Ectodermal cell (in vitro differentiated cells): Measurements from ENCODE around the gene PARK7.

ENCODE experiments used
- H3K27ac ChIP-seq: 2 replicates; pipeline ENCODE4 v1.7.0; 2013; ENCODE audit warnings: mild to moderate bottlenecking, low read depth, low read length; ENCODE audit not compliant: insufficient read depth, poor library complexity, severe bottlenecking
- H3K27me3 ChIP-seq: 2 replicates; pipeline ENCODE4 v1.7.0; 2013; ENCODE audit warnings: mild to moderate bottlenecking, low read length; ENCODE audit not compliant: insufficient read depth, control insufficient read depth, poor library complexity, severe bottlenecking
- H3K36me3 ChIP-seq: one replicate; pipeline ENCODE4 v1.7.0; 2013; ENCODE audit warnings: low read length; ENCODE audit not compliant: control insufficient read depth, insufficient read depth
- H3K4me1 ChIP-seq: one replicate; pipeline ENCODE4 v1.7.0; 2013; ENCODE audit warnings: low read length; ENCODE audit not compliant: control insufficient read depth, insufficient read depth
- H3K4me3 ChIP-seq: 2 replicates; pipeline ENCODE4 v1.7.0; 2013; ENCODE audit warnings: low read depth, low read length, control low read depth; ENCODE audit not compliant: insufficient read depth
- H3K9me3 ChIP-seq: 2 replicates; pipeline ENCODE4 v1.7.0; 2013; ENCODE audit warnings: mild to moderate bottlenecking, low read length, moderate library complexity; ENCODE audit not compliant: control insufficient read depth
- WGBS, 2 experiments: methylation state at CpG; one replicate each; pipeline ENCODE4 v1.1.7; 2013; ENCODE audit warnings: missing lambda C conversion rate in 2 of 2; 5-methylcytosine and 5-hydroxymethylcytosine counted together

PARK7 gene

GRCh38 chr1:8016210-8016894 is 54.8 kb downstream of the PARK7 start:
- Histone ChIP-seq H3K9me3 (no peaks in the 10 kb centered on the region), H3K36me3 (peaks cover 15% of the 10 kb centered on the region), H3K4me3 (no peak overlapping the region), H3K27ac (no peak overlapping the region), H3K27me3 (no peaks in the 10 kb centered on the region), H3K4me1 (peaks cover 57% of the 10 kb centered on the region)
- 83 to 94% methylated on average over 3 of the region's 4 CpGs for WGBS, 2 experiments

GRCh38 chr1:8016895-8017241 is 55.4 kb downstream of the PARK7 start:
- no peak overlapping the region for H3K27ac ChIP-seq
- peaks cover 15% of the 10 kb centered on the region for H3K36me3 ChIP-seq
- no peak overlapping the region for H3K4me3 ChIP-seq
- no peaks in the 10 kb centered on the region for H3K9me3 ChIP-seq
- H3K27me3 ChIP-seq = no peaks in the 10 kb centered on the region
- H3K4me1 ChIP-seq = peaks cover 60% of the 10 kb centered on the region

GRCh38 chr1:8017495-8018197 is 56.1 kb downstream of the PARK7 start:
- Histone ChIP-seq H3K27me3 (no peaks in the 10 kb centered on the region), H3K27ac (peak overlapping the region; percentile 41), H3K9me3 (no peaks in the 10 kb centered on the region), H3K4me3 (no peak overlapping the region), H3K4me1 (peaks cover 63% of the 10 kb centered on the region), H3K36me3 (peaks cover 15% of the 10 kb centered on the region)
- WGBS, 2 experiments = 51 to 57% methylated on average over 4 to 5 of the region's 5 CpGs

- H3K4me3 ChIP-seq = no peak overlapping the region
- H3K27ac ChIP-seq = peak overlapping the region; percentile 61
- H3K4me1 ChIP-seq = peaks cover 71% of the 10 kb centered on the region
These were observed 57.1 kb downstream of the PARK7 start for GRCh38 chr1:8018492-8019228.

GRCh38 chr1:8019229-8019620 is 57.7 kb downstream of the PARK7 start:
- Histone ChIP-seq H3K27ac (peak overlapping the region; percentile 61), H3K36me3 (peaks cover 2% of the 10 kb centered on the region), H3K9me3 (no peaks in the 10 kb centered on the region), H3K4me3 (no peak overlapping the region), H3K4me1 (peaks cover 75% of the 10 kb centered on the region), H3K27me3 (no peaks in the 10 kb centered on the region)
- WGBS, 2 experiments = 86 to 90% methylated on average over 5 of the region's 5 CpGs

More at GRCh38 chr1:8018492-8019228, 57.1 kb downstream of the PARK7 start:
- 77 to 83% methylated on average over 3 of the region's 3 CpGs for WGBS, 2 experiments
- Histone ChIP-seq H3K36me3 (peaks cover 7% of the 10 kb centered on the region), H3K9me3 (no peaks in the 10 kb centered on the region), H3K27me3 (no peaks in the 10 kb centered on the region)

GRCh38 chr1:8020032-8020431 is 58.5 kb downstream of the PARK7 start:
- H3K4me3 ChIP-seq = no peak overlapping the region
- peaks cover 75% of the 10 kb centered on the region for H3K4me1 ChIP-seq
- no peaks in the 10 kb centered on the region for H3K36me3 ChIP-seq
- H3K27ac ChIP-seq = no peak overlapping the region
- peaks cover 2% of the 10 kb centered on the region for H3K27me3 ChIP-seq
- no peaks in the 10 kb centered on the region for H3K9me3 ChIP-seq

GRCh38 chr1:8021676-8022266 is 60.3 kb downstream of the PARK7 start:
- H3K27ac ChIP-seq = no peak overlapping the region
- no peaks in the 10 kb centered on the region for H3K36me3 ChIP-seq
- no peaks in the 10 kb centered on the region for H3K9me3 ChIP-seq
- peaks cover 65% of the 10 kb centered on the region for H3K4me1 ChIP-seq
- H3K27me3 ChIP-seq = peaks cover 13% of the 10 kb centered on the region
- H3K4me3 ChIP-seq = no peak overlapping the region
- 90 to 94% methylated on average over 6 of the region's 6 CpGs for whole genome bisulfite sequencing, 2 experiments

- Histone ChIP-seq H3K27me3 (peaks cover 20% of the 10 kb centered on the region), H3K36me3 (no peaks in the 10 kb centered on the region), H3K4me1 (peaks cover 64% of the 10 kb centered on the region), H3K4me3 (no peak overlapping the region), H3K27ac (no peak overlapping the region), H3K9me3 (no peaks in the 10 kb centered on the region)
- WGBS, 2 experiments = 86 to 91% methylated on average over 3 of the region's 3 CpGs
These were observed 61.1 kb downstream of the PARK7 start for GRCh38 chr1:8022395-8023286.

GRCh38 chr1:8023287-8023994 is 61.9 kb downstream of the PARK7 start:
- no peaks in the 10 kb centered on the region for H3K9me3 ChIP-seq
- H3K4me3 ChIP-seq = no peak overlapping the region
- H3K4me1 ChIP-seq = peaks cover 64% of the 10 kb centered on the region
- 83 to 84% methylated on average over 9 to 10 of the region's 10 CpGs for WGBS, 2 experiments
- no peak overlapping the region for H3K27ac ChIP-seq
- H3K36me3 ChIP-seq = no peaks in the 10 kb centered on the region
- peaks cover 20% of the 10 kb centered on the region for H3K27me3 ChIP-seq
